IPS-18a (cell line): Measurements from ENCODE around the gene PDAP1.
"Not testable (repeated sequence)": the region's sequence is repeated elsewhere in the genome, so short reads cannot be mapped to it uniquely, and the experiment has no call there.

Experiments used
- H3K27ac ChIP-seq: one replicate; pipeline ENCODE4 v1.5.1; 2013; ENCODE audit warnings: low read length
- H3K27me3 ChIP-seq: one replicate; pipeline ENCODE4 v1.6.1; 2013; ENCODE audit warnings: mild to moderate bottlenecking, low read length; ENCODE audit not compliant: control insufficient read depth, insufficient read depth
- H3K36me3 ChIP-seq: one replicate; pipeline ENCODE4 v1.6.1; 2013; ENCODE audit warnings: low read depth, low read length; ENCODE audit not compliant: control insufficient read depth
- H3K4me1 ChIP-seq: one replicate; pipeline ENCODE4 v1.6.1; 2013; ENCODE audit warnings: low read depth, low read length; ENCODE audit not compliant: control insufficient read depth
- H3K4me3 ChIP-seq: one replicate; pipeline ENCODE4 v1.5.1; 2013; ENCODE audit warnings: low read length
- H3K9ac ChIP-seq: one replicate; pipeline ENCODE4 v1.6.1; 2013; ENCODE audit warnings: mild to moderate bottlenecking, low read length, moderate library complexity
- H3K9me3 ChIP-seq: one replicate; pipeline ENCODE4 v1.6.1; 2013; ENCODE audit warnings: low read depth, low read length; ENCODE audit not compliant: control insufficient read depth

The PDAP1 gene

GRCh38 chr7:99371376-99371920, 36.9 kb downstream of the PDAP1 start:
- Histone ChIP-seq H3K9me3 (no peaks in the 10 kb centered on the region), H3K4me1 (peaks cover under 1% of the 10 kb centered on the region), H3K9ac (no peak overlapping the region), H3K27me3 (no peaks in the 10 kb centered on the region), H3K36me3 (no peaks in the 10 kb centered on the region), H3K4me3 (no peak overlapping the region), H3K27ac (no peak overlapping the region)

GRCh38 chr7:99369767-99370391, 38.5 kb downstream of the PDAP1 start:
- H3K9ac ChIP-seq: no peak overlapping the region
- H3K27me3 ChIP-seq: no peaks in the 10 kb centered on the region
- no peaks in the 10 kb centered on the region for H3K9me3 ChIP-seq
- H3K36me3 ChIP-seq: peaks cover 3% of the 10 kb centered on the region
- peaks cover 4% of the 10 kb centered on the region for H3K4me1 ChIP-seq
- H3K27ac ChIP-seq: no peak overlapping the region
- H3K4me3 ChIP-seq: no peak overlapping the region

- Histone ChIP-seq H3K9me3 (no peaks in the 10 kb centered on the region), H3K27ac (no peak overlapping the region), H3K4me3 (no peak overlapping the region), H3K4me1 (peaks cover 4% of the 10 kb centered on the region), H3K9ac (no peak overlapping the region), H3K36me3 (peaks cover 12% of the 10 kb centered on the region), H3K27me3 (no peaks in the 10 kb centered on the region)
Observed at GRCh38 chr7:99368750-99369389, 39.5 kb downstream of the PDAP1 start.

- H3K27ac ChIP-seq: no peak overlapping the region
- H3K9me3 ChIP-seq: no peaks in the 10 kb centered on the region
- H3K27me3 ChIP-seq: no peaks in the 10 kb centered on the region
- H3K4me3 ChIP-seq: no peak overlapping the region
- peaks cover 24% of the 10 kb centered on the region for H3K36me3 ChIP-seq
- H3K4me1 ChIP-seq: peaks cover 4% of the 10 kb centered on the region
- H3K9ac ChIP-seq: no peak overlapping the region
Observed at GRCh38 chr7:99366646-99367045, 41.8 kb downstream of the PDAP1 start.

GRCh38 chr7:99365318-99366141, 42.9 kb downstream of the PDAP1 start:
- Histone ChIP-seq H3K4me1 (peaks cover 4% of the 10 kb centered on the region), H3K9me3 (no peaks in the 10 kb centered on the region), H3K4me3 (no peak overlapping the region), H3K9ac (no peak overlapping the region), H3K36me3 (peaks cover 25% of the 10 kb centered on the region), H3K27me3 (no peaks in the 10 kb centered on the region), H3K27ac (no peak overlapping the region)

- Histone ChIP-seq H3K4me1 (peaks cover 4% of the 10 kb centered on the region), H3K27me3 (no peaks in the 10 kb centered on the region), H3K4me3 (no peak overlapping the region), H3K36me3 (peaks cover 37% of the 10 kb centered on the region), H3K9me3 (no peaks in the 10 kb centered on the region), H3K9ac (no peak overlapping the region), H3K27ac (no peak overlapping the region)
Observed at GRCh38 chr7:99363286-99363685, 45.1 kb downstream of the PDAP1 start.

- H3K9me3 ChIP-seq: no peaks in the 10 kb centered on the region
- no peak overlapping the region for H3K9ac ChIP-seq
- H3K27ac ChIP-seq: no peak overlapping the region
- peaks cover 40% of the 10 kb centered on the region for H3K36me3 ChIP-seq
- no peaks in the 10 kb centered on the region for H3K27me3 ChIP-seq
- no peak overlapping the region for H3K4me3 ChIP-seq
- H3K4me1 ChIP-seq: peaks cover 4% of the 10 kb centered on the region
Observed at GRCh38 chr7:99362801-99363200, 45.6 kb downstream of the PDAP1 start.

- Histone ChIP-seq H3K4me3 (no peak overlapping the region), H3K9me3 (no peaks in the 10 kb centered on the region), H3K9ac (no peak overlapping the region), H3K27ac (no peak overlapping the region), H3K36me3 (peaks cover 47% of the 10 kb centered on the region), H3K4me1 (no peaks in the 10 kb centered on the region), H3K27me3 (no peaks in the 10 kb centered on the region)
Observed at GRCh38 chr7:99359465-99360154, 48.8 kb downstream of the PDAP1 start.

GRCh38 chr7:99358521-99358920, 49.9 kb downstream of the PDAP1 start:
- H3K27ac ChIP-seq, H3K9ac ChIP-seq, H3K4me3 ChIP-seq, H3K27me3 ChIP-seq, H3K9me3 ChIP-seq, H3K4me1 ChIP-seq: not testable (repeated sequence)
- peaks cover 42% of the 10 kb centered on the region for H3K36me3 ChIP-seq

GRCh38 chr7:99357701-99358490, 50.5 kb downstream of the PDAP1 start:
- Histone ChIP-seq H3K27me3 (no peaks in the 10 kb centered on the region), H3K36me3 (peaks cover 38% of the 10 kb centered on the region), H3K4me3 (no peak overlapping the region), H3K27ac (no peak overlapping the region), H3K9me3 (no peaks in the 10 kb centered on the region), H3K4me1 (no peaks in the 10 kb centered on the region), H3K9ac (no peak overlapping the region)
